ENCODE data around the gene CRB2. TPM values are rescaled to one million over a fixed set of nuclear protein-coding genes. Genes with fewer than 3 reads are reported as not detected.

Gene CRB2
- total and polyA plus RNA-seq, 2 experiments from 2014 or later = 5.5 to 7.0 TPM

DNA sequence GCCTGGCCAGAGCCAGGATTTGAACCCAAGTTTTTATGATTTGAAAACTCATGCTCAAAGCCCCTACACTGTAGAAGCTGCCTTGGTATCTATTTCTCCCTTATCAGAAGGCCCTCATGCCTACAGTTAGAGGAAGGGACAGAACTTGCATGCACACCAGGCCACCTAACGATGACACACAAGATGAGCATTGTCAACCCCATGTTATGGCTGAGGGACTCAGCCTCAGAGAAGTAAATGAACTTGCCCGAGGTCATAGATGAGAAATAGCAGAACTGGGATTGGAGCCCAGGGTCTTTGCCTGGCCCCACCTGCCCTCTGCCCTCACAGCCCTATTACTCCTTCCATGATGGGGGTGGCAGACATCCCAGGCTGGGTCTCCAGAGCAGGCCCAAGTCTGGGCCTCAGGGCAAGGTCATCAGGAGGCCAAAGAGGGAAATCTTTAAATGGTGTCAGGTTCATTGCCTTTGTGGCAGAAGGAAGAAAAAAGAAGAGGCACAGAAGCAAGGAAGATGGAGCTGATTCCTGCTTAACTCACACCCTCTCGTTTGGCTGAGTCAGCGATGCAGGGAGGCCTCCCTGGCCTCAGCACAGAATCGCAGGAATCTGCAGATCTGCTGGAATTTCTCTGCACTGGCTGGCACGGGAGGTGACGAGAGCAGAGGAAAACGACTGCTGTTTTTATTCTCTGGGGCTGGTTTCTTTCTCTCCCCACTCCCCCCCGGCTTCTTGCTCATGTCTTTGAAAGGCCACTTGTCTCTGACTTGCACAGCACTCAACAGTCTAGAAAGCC, 20.6 kb upstream of the CRB2 start:
- H4K20me1 ChIP-seq (ENCODE audit: insufficient read depth, poor library complexity, severe bottlenecking) = no peaks in the 10 kb centered on the region
- peak overlapping the region; percentile 85 for H3K27ac ChIP-seq
- no peak overlapping the region for H3K4me3 ChIP-seq
- peak overlapping the region; percentile 70 for H3K4me2 ChIP-seq
- H3K9me3 ChIP-seq (ENCODE audit: low read depth) = no peaks in the 10 kb centered on the region
- no peaks in the 10 kb centered on the region for H3K36me3 ChIP-seq (replicated peaks; ENCODE audit: insufficient read depth, low read depth)
- peaks cover 28% of the 10 kb centered on the region for H3K4me1 ChIP-seq (ENCODE audit: insufficient read depth)
- TF ChIP-seq EZH2phosphoT487 (IDR thresholded peaks at IDR 0.05; ENCODE audit: low read depth, severe bottlenecking, unreplicated experiment) (no peak), EZH2 (IDR thresholded peaks at IDR 0.05; ENCODE audit: borderline replicate concordance) (no peak)
- TF ChIP-seq, protein P1, sequence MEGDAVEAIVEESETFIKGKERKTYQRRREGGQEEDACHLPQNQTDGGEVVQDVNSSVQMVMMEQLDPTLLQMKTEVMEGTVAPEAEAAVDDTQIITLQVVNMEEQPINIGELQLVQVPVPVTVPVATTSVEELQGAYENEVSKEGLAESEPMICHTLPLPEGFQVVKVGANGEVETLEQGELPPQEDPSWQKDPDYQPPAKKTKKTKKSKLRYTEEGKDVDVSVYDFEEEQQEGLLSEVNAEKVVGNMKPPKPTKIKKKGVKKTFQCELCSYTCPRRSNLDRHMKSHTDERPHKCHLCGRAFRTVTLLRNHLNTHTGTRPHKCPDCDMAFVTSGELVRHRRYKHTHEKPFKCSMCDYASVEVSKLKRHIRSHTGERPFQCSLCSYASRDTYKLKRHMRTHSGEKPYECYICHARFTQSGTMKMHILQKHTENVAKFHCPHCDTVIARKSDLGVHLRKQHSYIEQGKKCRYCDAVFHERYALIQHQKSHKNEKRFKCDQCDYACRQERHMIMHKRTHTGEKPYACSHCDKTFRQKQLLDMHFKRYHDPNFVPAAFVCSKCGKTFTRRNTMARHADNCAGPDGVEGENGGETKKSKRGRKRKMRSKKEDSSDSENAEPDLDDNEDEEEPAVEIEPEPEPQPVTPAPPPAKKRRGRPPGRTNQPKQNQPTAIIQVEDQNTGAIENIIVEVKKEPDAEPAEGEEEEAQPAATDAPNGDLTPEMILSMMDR (IDR thresholded peaks at IDR 0.05; ENCODE audit: poor library complexity) = no peak
- peak; percentile 89 for DNase-seq (ENCODE audit: low spot score)
- WGBS (ENCODE audit: low lambda C conversion rate, missing lambda C conversion rate) = 27% methylated on average over 9 of the region's 9 CpGs
- H2AFZ ChIP-seq = peak overlapping the region; percentile 9
- no peaks in the 10 kb centered on the region for H3K27me3 ChIP-seq
- H3K79me2 ChIP-seq = no peaks in the 10 kb centered on the region
- H3K9me2 ChIP-seq (replicated peaks; ENCODE audit: insufficient read depth) = no peaks in the 10 kb centered on the region

DNA sequence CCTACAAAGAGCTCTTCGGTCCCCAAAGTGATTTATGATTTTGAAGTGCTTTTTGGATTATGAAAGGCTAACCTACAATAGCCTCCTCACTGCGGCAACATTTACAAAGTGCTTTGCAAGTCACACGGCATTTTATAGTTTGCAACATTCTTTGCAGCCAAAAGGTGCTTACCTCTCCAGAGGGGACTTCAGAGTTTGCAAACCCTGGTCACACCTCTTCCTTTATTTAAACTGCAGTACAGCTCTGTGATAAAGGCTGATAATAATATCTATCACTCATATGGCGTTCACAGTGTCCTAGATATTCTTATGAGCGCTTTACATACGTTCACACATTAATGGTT, 20.0 kb upstream of the CRB2 start:
- Histone ChIP-seq H3K36me3 (replicated peaks; ENCODE audit: insufficient read depth, low read depth) (no peaks in the 10 kb centered on the region), H3K27ac (peak overlapping the region; percentile 85), H3K9me2 (replicated peaks; ENCODE audit: insufficient read depth) (no peaks in the 10 kb centered on the region), H3K4me1 (ENCODE audit: insufficient read depth) (peaks cover 31% of the 10 kb centered on the region), H4K20me1 (ENCODE audit: insufficient read depth, poor library complexity, severe bottlenecking) (no peaks in the 10 kb centered on the region), H3K79me2 (no peaks in the 10 kb centered on the region), H3K27me3 (no peaks in the 10 kb centered on the region), H3K9me3 (ENCODE audit: low read depth) (no peaks in the 10 kb centered on the region), H3K4me2 (peak overlapping the region; percentile 70), H2AFZ (peak overlapping the region; percentile 9), H3K4me3 (no peak overlapping the region)
- whole genome bisulfite sequencing (ENCODE audit: low lambda C conversion rate, missing lambda C conversion rate) = 34% methylated on average over 6 of the region's 6 CpGs
- TF ChIP-seq EZH2phosphoT487 (IDR thresholded peaks at IDR 0.05; ENCODE audit: low read depth, severe bottlenecking, unreplicated experiment) (no peak), EZH2 (IDR thresholded peaks at IDR 0.05; ENCODE audit: borderline replicate concordance) (no peak)
- TF ChIP-seq, protein P1 (IDR thresholded peaks at IDR 0.05; ENCODE audit: poor library complexity) = no peak
- DNase-seq (ENCODE audit: low spot score) = no peak

DNA sequence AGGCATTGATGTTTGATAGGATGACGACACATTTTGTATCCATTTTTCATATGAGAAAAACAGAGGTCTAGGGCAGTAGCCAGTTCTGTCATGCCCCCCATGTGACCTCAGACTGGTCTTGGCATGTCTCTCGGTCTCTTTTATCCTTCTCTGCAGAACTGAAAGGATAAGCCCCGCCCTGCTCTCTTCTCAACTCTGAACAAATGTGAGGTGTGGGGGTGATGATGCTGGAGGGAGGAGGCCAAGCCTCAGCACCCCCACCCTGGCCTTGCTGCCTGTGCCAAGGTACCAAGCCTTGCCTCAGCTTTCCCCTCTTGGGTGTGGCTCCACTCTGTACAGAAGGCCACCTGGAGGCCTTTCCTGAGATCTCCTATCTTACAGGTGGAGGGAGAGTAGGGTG, 19.5 kb upstream of the CRB2 start:
- Histone ChIP-seq H3K36me3 (replicated peaks; ENCODE audit: insufficient read depth, low read depth) (no peaks in the 10 kb centered on the region), H3K9me2 (replicated peaks; ENCODE audit: insufficient read depth) (no peaks in the 10 kb centered on the region), H2AFZ (no peak overlapping the region), H3K27ac (peak overlapping the region; percentile 85), H4K20me1 (ENCODE audit: insufficient read depth, poor library complexity, severe bottlenecking) (no peaks in the 10 kb centered on the region), H3K4me2 (peak overlapping the region; percentile 70), H3K4me1 (ENCODE audit: insufficient read depth) (peaks cover 31% of the 10 kb centered on the region), H3K9me3 (ENCODE audit: low read depth) (no peaks in the 10 kb centered on the region), H3K79me2 (no peaks in the 10 kb centered on the region), H3K27me3 (no peaks in the 10 kb centered on the region), H3K4me3 (no peak overlapping the region)
- DNase-seq (ENCODE audit: low spot score) = no peak
- TF ChIP-seq EZH2 (IDR thresholded peaks at IDR 0.05; ENCODE audit: borderline replicate concordance) (no peak), EZH2phosphoT487 (IDR thresholded peaks at IDR 0.05; ENCODE audit: low read depth, severe bottlenecking, unreplicated experiment) (no peak)
- TF ChIP-seq, protein P1 (IDR thresholded peaks at IDR 0.05; ENCODE audit: poor library complexity) = no peak
- 83% methylated on average over 3 of the region's 3 CpGs for WGBS (ENCODE audit: low lambda C conversion rate, missing lambda C conversion rate)
